DMS153 (cell line): ENCODE measurements around the gene ITGB2.
A peak's percentile ranks its signal among the peaks of the same experiment; 100 is the strongest.

Experiments
- DNase-seq: peaks from one replicate; lab custom pipeline; 2025; lab: John Stamatoyannopoulos, UW

The ITGB2 gene

GRCh38 chr21:44846485-44847260 is 74.0 kb downstream of the ITGB2 start:
- no peak for DNase-seq

- no peak for DNase-seq
Measured at GRCh38 chr21:44846224-44846484, 74.5 kb downstream of the ITGB2 start.

- DNase-seq, result peak; percentile 36
Measured at GRCh38 chr21:44845418-44846223, 75.1 kb downstream of the ITGB2 start.

- no peak for DNase-seq
Measured at GRCh38 chr21:44844256-44844655, 76.4 kb downstream of the ITGB2 start.

- no peak for DNase-seq
Measured at GRCh38 chr21:44842721-44843445, 77.8 kb downstream of the ITGB2 start.

GRCh38 chr21:44842087-44842486 is 78.6 kb downstream of the ITGB2 start:
- no peak for DNase-seq

- DNase-seq, result no peak
Measured at GRCh38 chr21:44840771-44841170, 79.9 kb downstream of the ITGB2 start.

GRCh38 chr21:44838951-44839350 is 81.7 kb downstream of the ITGB2 start:
- DNase-seq, result no peak

GRCh38 chr21:44838039-44838895 is 82.4 kb downstream of the ITGB2 start:
- DNase-seq, result no peak

GRCh38 chr21:44837537-44837936 is 83.2 kb downstream of the ITGB2 start:
- DNase-seq, result no peak

- DNase-seq, result peak; percentile 3
Measured at GRCh38 chr21:44836666-44837471, 83.8 kb downstream of the ITGB2 start.

- no peak for DNase-seq
Measured at GRCh38 chr21:44836349-44836665, 84.4 kb downstream of the ITGB2 start.
